Astrocyte of the cerebellum (primary cell): ENCODE data around the gene KCNIP3.

ENCODE experiments used
- DNase-seq: peaks from one replicate; pipeline ENCODE4 v3.0.0-alpha.2; 2011; ENCODE audit warnings: low read depth
- H3K4me3 ChIP-seq: 2 replicates; pipeline ENCODE4 v1.5.1; 2011; ENCODE audit warnings: mild to moderate bottlenecking, low read depth, low read length, moderate library complexity
- CTCF ChIP-seq: IDR thresholded peaks from 2 replicates; pipeline ENCODE4 v1.5.1; 2012; ENCODE audit warnings: low read length, low read depth, moderate library complexity, mild to moderate bottlenecking; ENCODE audit errors: missing control alignments
- in situ Hi-C: cut with HindIII; loops from 2 replicates; pipeline ENCODE4 v1.10.0; 2017; ENCODE audit warnings: low sequenced_read_pairs

Gene KCNIP3

GRCh38 chr2:95331606-95332005 lies 34.5 kb downstream of the KCNIP3 start:
- no peak for DNase-seq
- no peak overlapping the region for H3K4me3 ChIP-seq
- TF ChIP-seq CTCF, result no peak
- in situ Hi-C loops, result no loop called here

- no peak for TF ChIP-seq CTCF
- H3K4me3 ChIP-seq, result no peak overlapping the region
- in situ Hi-C loops, result no loop called here
- no peak for DNase-seq
Observed at GRCh38 chr2:95332036-95332435, 34.9 kb downstream of the KCNIP3 start.

- no peak for DNase-seq
- TF ChIP-seq CTCF, result no peak
- in situ Hi-C loops, result no loop called here
- H3K4me3 ChIP-seq, result no peak overlapping the region
Observed at GRCh38 chr2:95333056-95333455, 35.9 kb downstream of the KCNIP3 start.

- no peak for TF ChIP-seq CTCF
- H3K4me3 ChIP-seq, result no peak overlapping the region
- in situ Hi-C loops, result no loop called here
- DNase-seq, result no peak
Observed at GRCh38 chr2:95333888-95334338, 36.8 kb downstream of the KCNIP3 start.

- TF ChIP-seq CTCF, result no peak
- in situ Hi-C loops, result no loop called here
- peak; percentile 11 for DNase-seq
- no peak overlapping the region for H3K4me3 ChIP-seq
Observed at GRCh38 chr2:95334916-95335641, 37.9 kb downstream of the KCNIP3 start.

GRCh38 chr2:95336406-95336805 lies 39.3 kb downstream of the KCNIP3 start:
- H3K4me3 ChIP-seq, result no peak overlapping the region
- in situ Hi-C loops, result no loop called here
- TF ChIP-seq CTCF, result no peak
- no peak for DNase-seq
